GM18526 (cell line): ENCODE measurements around the gene TYMP.

Source experiments
- POLR2A ChIP-seq: IDR thresholded peaks from 3 replicates; pipeline ENCODE4 v1.6.1; 2011; ENCODE audit not compliant: insufficient read length; ENCODE audit errors: extremely low read depth

Gene TYMP

GRCh38 chr22:50535113-50535512 lies 5.3 kb upstream of the TYMP start:
- no peak for TF ChIP-seq POLR2A

DNA sequence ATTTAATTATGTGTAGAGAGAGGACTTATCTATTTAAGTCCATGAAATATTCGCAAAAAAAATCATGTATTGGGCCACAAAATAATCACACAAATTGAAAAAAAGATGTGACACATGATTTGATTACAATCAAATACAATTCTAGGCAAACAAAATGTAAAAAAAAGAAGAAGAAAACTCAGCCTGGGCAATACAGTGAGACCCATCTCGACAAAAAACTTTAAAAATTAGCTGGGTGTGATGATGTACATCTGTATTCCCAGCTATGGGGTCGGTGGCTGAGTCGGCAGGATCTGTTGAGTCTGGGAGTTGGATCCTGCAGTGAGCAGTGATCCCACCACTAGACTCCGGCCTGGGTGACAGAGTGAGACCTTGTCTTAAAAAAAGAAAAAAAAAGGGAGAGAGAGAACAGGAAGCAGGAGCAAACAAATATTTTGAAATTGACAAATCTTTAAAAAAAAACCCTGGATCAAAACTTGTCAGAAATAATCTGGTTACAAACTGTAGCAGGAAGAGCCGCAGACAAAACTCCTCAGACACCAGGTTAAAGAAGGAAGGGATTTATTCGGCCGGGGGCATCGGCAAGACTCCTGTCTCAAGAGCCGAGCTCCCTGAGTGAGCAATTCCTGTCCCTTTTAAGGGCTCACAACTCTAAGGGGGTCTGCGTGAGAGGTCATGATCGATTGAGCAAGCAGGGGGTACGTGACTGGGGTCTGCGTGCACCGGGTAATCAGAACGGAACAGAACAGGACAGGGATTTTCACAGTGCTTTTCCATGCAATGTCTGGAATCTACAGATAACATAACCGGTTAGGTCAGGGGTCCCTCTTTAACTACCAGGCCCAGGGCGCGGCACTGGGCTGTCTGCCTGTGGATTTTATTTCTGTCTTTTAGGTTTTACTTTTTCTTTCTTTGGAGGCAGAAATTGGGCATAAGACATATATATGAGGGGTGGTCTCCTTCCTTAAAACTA lies 3.3 kb upstream of the TYMP start:
- TF ChIP-seq POLR2A = no peak

DNA sequence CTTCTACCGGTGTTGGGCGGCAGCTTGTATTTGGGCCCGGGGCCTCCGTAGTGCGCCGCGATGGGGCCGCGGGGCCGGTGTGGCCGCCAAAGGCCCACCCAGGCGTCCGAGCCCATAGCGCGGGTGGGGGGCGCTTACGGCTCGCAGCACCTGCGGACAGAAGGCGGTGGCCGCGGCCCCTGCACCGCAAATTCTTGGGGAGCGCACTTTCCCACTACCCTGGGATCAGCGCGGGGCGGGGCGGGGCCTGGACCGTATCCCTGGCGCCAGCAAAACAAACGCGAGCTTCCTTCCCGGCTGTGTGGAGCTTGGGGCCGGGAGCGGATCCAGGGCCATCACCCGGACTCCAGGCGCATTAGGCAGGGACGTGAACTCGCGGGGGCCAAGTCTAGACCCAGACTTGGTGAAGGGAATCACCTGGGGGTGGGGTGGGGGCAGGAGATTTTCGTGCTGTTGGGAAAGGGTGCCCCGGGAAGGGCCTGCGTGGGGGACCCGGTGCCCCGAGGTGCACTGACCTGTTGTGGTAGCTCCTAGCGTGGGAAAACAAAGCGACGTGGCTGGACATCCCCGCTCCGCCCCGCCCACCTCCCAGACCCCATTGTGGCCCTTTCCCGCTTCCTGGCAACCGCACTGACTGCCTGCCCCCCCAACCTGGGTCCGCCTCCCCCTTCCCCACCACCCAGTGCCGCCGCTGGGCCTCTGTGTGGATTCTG lies 2.3 kb upstream of the TYMP start:
- TF ChIP-seq POLR2A = peak; percentile 48

DNA sequence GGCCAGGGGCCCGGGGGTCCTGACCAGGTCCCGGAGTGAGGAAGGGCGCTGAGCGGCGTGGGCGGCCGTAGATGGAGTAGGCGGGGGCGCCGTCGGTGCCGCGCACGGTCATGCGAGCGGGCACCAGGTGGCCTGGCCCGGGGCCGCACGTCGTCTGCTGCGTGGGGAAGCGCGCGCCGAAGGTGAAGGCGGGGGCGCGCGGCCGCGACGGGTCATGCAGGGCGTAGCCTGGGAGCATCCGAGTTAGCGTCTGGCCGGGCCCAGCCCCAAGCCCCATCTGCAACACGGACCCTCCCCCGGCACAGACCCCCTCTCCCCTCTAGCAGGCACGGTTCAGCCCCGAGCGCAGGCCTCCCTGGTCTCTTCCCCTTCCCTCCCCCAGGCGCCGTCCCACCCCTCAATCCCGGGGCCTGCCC lies 1.7 kb upstream of the TYMP start:
- TF ChIP-seq POLR2A = peak; percentile 69

GRCh38 chr22:50530877-50531545 lies 1.2 kb upstream of the TYMP start:
- peak; percentile 93 for TF ChIP-seq POLR2A

DNA sequence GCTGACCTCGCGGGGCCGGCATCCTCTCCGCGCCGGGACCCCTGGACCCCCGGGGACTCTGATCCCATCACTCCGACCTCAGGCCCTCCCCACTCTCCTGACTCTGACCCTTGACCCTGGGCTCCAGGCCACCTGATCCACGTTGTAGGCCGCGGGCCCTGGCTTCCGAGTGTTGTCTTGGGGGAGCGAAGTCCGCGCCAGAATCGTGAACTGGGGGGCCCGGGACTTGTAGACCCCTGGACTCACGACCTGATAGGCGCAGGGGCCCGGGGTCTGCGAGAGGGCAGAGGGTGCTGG lies 716 bp upstream of the TYMP start:
- TF ChIP-seq POLR2A = no peak

- peak; percentile 2 for TF ChIP-seq POLR2A
These were observed 356 bp downstream of the TYMP start for GRCh38 chr22:50529416-50529896.

GRCh38 chr22:50528682-50529415 lies 963 bp downstream of the TYMP start:
- no peak for TF ChIP-seq POLR2A

DNA sequence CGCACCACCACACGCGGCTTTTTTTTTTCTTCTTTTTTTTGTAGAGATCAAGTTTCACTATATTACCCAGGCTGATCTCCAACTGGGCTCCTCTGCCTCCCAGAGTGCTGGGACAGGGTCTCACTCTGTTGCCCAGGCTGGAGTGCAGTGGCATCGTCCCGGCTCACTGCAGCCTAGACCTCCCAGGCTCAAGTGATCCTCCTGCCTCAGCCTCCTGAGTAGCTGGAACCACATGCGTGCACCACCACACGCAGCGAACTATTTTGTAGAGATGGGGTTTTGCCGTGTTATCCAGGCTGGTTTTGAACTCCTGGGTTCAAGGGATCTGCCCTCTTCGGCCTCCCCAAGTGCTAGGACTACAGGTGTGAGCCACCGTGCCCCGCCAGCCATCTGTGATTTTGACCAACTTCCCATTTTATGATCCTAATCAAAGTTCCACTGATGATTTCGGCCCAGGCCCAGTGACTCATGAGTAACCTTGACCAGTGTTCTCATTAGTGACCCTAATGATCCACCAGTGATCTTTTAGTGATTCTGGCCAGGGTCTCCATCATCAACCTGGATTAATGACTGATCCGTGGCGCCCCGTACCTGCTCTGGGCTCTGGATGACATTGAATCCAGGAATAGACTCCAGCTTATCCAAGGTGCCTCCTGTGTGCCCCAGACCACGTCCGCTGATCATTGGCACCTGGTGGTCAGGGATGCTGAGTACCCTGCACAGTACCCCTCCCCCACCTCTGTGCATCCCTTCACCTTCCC lies 1.7 kb downstream of the TYMP start:
- peak; percentile 32 for TF ChIP-seq POLR2A

GRCh38 chr22:50526834-50527801 lies 2.7 kb downstream of the TYMP start:
- TF ChIP-seq POLR2A = peak; percentile 66

DNA sequence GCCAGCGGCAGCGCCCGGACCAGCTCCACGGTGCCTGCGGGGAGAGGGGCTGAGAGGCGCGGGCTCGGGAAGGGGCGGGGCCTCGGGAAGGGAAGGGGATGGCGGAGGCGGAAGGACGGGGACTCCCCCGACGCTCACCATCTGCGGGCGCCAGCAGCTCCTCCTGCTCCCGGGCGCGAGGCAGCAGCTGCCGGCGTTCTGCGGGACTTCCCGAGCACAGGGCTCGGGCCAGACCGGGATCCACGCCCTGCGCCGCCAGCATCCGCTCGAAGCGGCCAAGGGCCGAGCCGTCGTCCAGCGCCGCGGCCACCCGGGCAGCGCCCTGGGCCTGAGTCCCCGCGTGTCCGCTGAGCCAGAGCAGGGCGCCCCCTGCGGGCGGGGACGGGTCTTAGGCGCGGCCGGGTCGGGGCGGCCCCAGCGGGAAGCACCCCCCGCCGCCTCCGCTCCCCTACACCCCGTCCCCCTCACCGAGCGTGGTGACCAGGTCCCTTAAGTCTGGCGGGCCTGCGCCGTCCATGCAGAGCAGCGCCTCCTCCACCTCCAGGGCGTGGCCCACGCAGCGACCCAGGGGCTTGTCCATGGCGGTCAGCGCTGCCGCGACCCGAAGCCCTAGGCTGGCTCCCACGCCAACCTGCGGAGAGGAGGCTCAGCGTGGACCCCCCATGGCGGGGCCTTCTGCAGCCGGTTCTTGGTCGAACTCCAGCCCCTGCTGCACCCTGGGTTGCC lies 3.5 kb downstream of the TYMP start:
- peak; percentile 46 for TF ChIP-seq POLR2A

DNA sequence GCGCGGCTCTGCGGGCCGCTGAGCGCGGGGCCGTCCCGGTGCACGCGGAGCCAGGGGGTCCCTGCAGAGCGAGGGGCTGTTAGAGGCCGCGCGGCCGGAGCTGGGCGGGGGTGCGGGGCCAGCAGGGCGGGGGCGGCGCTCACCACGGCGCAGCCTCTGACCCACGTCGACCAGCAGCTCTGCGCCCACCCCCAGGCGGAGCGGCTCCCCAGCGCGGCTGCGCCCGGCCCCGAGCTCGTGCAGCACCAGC lies 4.0 kb downstream of the TYMP start:
- no peak for TF ChIP-seq POLR2A
